BE2C (cell line): Measurements from ENCODE around the gene WAC.

Experiments used
- DNase-seq: peaks from one replicate; pipeline ENCODE4 v3.0.0-alpha.2; 2020
- H3K27me3 ChIP-seq: fragments of 250-450 bp; sonication (Bioruptor Pico); 2 replicates; pipeline ENCODE4 v1.5.1; 2020; ENCODE audit warnings: mild to moderate bottlenecking
- H3K36me3 ChIP-seq: fragments of 250-450 bp; sonication (Bioruptor Pico); 2 replicates; pipeline ENCODE4 v1.5.1; 2020; ENCODE audit warnings: mild to moderate bottlenecking
- H3K4me1 ChIP-seq: fragments of 250-450 bp; sonication (Bioruptor Pico); 2 replicates; pipeline ENCODE4 v1.5.1; 2020
- H3K4me3 ChIP-seq: 2 replicates; pipeline ENCODE4 v1.5.1; 2011; ENCODE audit warnings: low read depth, low read length
- H3K9me3 ChIP-seq: fragments of 250-450 bp; sonication (Bioruptor Pico); 2 replicates; pipeline ENCODE4 v1.5.1; 2020
- TF ChIP-seq, protein P1 (sequence below): IDR thresholded peaks from 2 replicates; pipeline ENCODE4 v1.5.1; 2012; ENCODE audit warnings: mild to moderate bottlenecking, low read depth, low read length

The WAC gene

DNA sequence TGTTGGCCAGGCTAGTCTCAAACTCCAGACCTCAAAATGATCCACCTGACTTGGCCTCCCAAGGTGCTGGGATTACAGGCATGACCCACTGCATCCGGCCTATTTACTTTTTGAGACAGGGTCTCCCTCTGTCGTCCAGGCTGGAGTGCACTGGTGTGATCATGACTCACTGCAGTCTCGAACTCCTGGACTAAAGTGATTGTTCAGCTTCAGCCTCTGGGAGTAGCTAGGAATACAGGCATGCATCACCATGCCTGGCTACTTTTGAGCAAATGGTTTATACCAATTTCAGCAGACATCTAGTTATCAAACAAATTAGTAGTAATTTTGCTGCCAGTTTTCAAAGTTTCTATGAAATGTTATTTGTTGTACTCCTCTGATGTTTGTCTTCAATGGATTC is 2.2 kb upstream of the WAC start:
- no peak for DNase-seq
- no peaks in the 10 kb centered on the region for H3K4me1 ChIP-seq
- no peaks in the 10 kb centered on the region for H3K9me3 ChIP-seq
- H3K36me3 ChIP-seq: peaks cover 18% of the 10 kb centered on the region
- no peak overlapping the region for H3K4me3 ChIP-seq
- TF ChIP-seq, protein P1, sequence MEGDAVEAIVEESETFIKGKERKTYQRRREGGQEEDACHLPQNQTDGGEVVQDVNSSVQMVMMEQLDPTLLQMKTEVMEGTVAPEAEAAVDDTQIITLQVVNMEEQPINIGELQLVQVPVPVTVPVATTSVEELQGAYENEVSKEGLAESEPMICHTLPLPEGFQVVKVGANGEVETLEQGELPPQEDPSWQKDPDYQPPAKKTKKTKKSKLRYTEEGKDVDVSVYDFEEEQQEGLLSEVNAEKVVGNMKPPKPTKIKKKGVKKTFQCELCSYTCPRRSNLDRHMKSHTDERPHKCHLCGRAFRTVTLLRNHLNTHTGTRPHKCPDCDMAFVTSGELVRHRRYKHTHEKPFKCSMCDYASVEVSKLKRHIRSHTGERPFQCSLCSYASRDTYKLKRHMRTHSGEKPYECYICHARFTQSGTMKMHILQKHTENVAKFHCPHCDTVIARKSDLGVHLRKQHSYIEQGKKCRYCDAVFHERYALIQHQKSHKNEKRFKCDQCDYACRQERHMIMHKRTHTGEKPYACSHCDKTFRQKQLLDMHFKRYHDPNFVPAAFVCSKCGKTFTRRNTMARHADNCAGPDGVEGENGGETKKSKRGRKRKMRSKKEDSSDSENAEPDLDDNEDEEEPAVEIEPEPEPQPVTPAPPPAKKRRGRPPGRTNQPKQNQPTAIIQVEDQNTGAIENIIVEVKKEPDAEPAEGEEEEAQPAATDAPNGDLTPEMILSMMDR: no peak
- H3K27me3 ChIP-seq: no peaks in the 10 kb centered on the region

DNA sequence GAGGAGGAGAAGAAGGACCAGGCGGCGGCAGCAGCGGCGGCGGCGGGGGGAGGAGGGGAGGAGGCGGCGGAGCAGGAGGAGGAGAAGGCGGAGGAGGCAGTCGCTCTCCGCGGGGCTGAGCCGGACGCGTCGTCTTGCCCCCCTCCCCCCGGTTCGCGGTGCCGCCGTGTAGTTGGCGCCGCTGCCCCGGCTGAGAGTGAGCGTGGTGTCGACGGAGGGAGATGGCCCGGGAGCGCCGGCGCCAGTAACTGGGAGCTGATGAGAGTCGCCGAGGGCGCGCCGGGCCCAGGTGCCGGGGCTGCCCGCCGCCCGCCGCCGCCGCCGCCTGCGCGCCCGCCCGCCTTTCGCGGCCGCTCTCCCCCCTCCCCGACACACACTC is 257 bp downstream of the WAC start:
- TF ChIP-seq, protein P1: no peak
- Histone ChIP-seq H3K36me3 (peaks cover 40% of the 10 kb centered on the region), H3K9me3 (no peaks in the 10 kb centered on the region), H3K27me3 (no peaks in the 10 kb centered on the region), H3K4me3 (peak overlapping the region; percentile 96), H3K4me1 (no peaks in the 10 kb centered on the region)
- no peak for DNase-seq

DNA sequence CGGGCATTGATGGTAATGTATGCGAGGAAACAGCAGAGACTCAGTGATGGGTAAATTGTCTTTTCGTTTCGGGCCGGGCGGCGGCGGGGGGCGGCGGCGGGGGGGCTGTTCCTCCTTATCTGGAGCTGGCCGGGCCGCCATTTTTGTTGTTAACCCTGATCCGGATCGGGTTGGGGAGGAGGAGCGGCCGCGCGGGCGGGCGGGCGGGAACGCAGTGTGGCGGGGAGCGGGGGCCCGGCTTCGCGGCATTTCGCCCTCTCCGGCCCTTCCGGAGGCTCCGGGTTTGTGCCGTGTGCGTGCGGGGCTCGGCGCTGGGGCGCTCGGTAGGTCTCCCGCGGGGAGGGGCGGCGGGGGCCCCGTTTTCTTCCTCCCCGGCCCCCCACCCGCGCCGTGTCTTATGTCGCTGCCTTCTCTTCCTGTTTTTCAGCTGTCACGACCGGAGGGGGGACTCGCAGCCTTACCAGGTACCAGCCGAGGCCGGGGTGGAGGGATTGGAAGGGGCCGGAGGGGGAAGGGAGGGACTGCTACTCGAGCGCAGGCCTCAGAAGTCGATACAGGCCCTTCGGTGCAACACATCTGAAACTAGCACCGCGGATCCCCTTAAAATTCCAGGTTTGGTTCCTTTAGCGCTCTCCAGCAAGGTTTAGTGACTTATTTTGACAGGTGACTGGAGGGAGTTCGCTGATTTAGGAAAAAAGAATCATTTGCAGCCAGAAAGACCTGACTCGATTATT is 820 bp downstream of the WAC start:
- H3K4me1 ChIP-seq: no peaks in the 10 kb centered on the region
- TF ChIP-seq, protein P1: no peak
- peak; percentile 72 for DNase-seq

DNA sequence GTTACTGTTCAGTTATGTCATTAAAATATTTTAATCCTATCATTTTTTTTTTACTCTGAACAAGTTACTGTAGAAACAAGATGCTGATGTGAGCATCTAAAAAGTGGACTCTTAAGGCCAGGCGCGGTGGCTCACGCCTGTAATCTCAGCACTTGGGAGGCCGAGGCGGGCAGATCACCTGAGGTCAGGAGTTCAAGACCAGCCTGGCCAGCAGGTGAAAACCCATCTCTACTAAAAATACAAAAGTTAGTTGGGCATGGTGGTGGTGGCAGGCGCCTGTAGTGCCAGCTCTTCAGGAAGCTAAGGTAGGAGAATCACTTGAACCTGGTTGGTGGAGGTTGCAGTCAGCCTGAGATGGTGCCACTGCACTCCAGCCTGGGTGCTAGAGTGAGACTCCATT is 2.9 kb downstream of the WAC start:
- DNase-seq: no peak
- Histone ChIP-seq H3K4me1 (no peaks in the 10 kb centered on the region), H3K9me3 (no peaks in the 10 kb centered on the region), H3K4me3 (no peak overlapping the region), H3K27me3 (no peaks in the 10 kb centered on the region), H3K36me3 (peaks cover 57% of the 10 kb centered on the region)
- TF ChIP-seq, protein P1: no peak

More for the DNA sequence above, 820 bp downstream of the WAC start:
- peaks cover 43% of the 10 kb centered on the region for H3K36me3 ChIP-seq
- no peaks in the 10 kb centered on the region for H3K27me3 ChIP-seq
- peak overlapping the region; percentile 96 for H3K4me3 ChIP-seq
- H3K9me3 ChIP-seq: no peaks in the 10 kb centered on the region

DNA sequence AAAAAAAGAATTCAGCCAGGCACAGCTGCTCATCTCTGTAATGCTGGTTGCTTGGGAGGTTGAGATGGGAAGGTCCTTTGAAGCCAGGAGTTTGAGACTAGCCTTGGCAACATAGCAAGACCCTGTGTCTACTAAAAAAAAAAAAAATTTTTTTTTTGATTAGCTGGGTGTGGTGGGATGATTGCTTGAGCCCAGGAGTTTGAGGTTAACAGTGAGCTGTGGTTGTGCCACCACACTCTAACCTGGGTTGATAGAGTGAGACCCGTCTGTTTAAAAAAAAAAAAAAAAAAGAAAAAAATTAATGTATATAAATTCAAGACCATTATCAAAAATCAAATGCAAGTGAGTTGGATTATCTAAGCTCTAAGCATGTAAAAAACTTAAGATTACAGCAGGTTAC is 5.7 kb downstream of the WAC start:
- TF ChIP-seq, protein P1: no peak
- no peak overlapping the region for H3K4me3 ChIP-seq
- H3K9me3 ChIP-seq: no peaks in the 10 kb centered on the region
- H3K36me3 ChIP-seq: peaks cover 79% of the 10 kb centered on the region
- DNase-seq: no peak
- H3K4me1 ChIP-seq: no peaks in the 10 kb centered on the region
- no peaks in the 10 kb centered on the region for H3K27me3 ChIP-seq

DNA sequence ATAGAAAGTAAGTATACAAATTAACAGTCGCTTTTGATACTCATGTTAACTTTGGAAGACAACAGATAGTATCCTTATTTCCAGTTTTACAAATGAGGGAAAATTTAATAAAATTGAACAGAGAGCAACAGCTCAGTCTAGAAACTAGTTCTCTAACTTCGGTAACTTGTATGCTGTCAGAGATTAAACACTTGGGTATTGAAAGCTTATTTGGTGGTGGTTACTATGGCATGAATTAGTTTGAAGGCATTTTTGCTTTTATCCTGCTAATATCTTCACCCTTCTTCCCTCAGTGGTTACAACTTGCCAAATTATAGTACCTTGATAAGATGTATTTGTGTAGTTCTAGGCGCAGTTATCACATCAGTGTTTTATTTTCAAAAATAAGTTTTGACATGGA is 7.2 kb downstream of the WAC start:
- no peak for DNase-seq
- TF ChIP-seq, protein P1: no peak
- Histone ChIP-seq H3K9me3 (no peaks in the 10 kb centered on the region), H3K27me3 (no peaks in the 10 kb centered on the region), H3K4me1 (no peaks in the 10 kb centered on the region), H3K36me3 (peaks cover 76% of the 10 kb centered on the region), H3K4me3 (no peak overlapping the region)
